GM19452 (cell line): ENCODE measurements around the gene ANKRD10.

Experiments
- ATAC-seq: cut with Tn5 transposase; IDR thresholded peaks from one replicate; pipeline ENCODE4 v1.9.1; 2021; ENCODE audit not compliant: unreplicated experiment

The ANKRD10 gene

DNA sequence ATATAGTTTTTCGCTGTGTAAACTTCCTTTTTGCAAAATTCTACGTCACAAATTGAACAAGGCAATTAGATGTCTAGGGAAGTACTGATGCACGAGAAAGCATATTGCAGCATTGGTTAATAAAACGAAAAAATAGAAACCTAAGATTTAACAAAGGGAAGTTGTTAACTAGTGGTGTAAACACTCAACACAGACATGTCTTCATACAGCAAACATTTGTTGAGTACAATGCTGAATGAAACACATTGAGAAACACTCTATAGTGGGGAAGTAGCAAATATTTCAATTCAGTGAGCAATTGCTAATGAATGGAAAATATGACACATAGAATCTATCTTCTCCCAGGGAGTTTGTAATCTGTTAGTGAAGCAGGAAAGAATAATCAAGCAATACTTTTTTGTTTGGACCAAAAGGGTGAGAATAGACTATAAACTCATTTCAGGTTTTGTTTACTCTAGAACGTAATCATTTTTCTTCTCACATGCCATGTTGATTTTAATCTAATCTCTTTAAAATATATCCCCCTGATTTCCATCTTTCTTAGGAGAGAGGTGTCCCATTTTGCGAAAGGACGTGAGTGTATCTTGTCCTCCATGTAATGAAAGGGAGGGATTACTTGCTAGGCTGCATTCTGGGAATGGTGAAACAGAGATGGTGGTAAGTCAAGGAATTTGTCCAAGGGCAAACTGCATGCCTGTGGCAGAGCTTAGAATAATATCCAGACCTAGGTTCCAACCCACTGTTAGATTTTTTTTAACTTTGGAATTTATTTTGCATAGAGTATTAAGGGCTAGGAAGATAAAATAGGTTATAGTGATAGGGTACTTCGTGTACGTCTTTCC is 1.7 kb upstream of the ANKRD10 start:
- no peak for ATAC-seq

DNA sequence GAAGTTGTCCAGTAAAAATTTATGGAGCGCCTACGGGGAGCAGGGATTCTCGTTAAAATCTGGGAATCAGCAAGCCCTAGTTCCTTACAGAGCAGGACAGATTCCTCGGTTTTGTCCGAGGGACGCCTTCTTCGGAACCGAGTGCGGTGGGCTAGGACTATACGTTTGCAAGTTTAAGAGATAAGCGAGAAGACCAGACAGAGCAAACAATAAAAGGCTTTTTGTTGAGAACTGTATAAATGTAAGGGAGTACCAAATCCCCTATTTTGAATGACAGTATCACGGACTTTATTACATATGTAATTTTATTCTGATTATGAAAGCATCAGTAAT is 971 bp upstream of the ANKRD10 start:
- ATAC-seq, result no peak

DNA sequence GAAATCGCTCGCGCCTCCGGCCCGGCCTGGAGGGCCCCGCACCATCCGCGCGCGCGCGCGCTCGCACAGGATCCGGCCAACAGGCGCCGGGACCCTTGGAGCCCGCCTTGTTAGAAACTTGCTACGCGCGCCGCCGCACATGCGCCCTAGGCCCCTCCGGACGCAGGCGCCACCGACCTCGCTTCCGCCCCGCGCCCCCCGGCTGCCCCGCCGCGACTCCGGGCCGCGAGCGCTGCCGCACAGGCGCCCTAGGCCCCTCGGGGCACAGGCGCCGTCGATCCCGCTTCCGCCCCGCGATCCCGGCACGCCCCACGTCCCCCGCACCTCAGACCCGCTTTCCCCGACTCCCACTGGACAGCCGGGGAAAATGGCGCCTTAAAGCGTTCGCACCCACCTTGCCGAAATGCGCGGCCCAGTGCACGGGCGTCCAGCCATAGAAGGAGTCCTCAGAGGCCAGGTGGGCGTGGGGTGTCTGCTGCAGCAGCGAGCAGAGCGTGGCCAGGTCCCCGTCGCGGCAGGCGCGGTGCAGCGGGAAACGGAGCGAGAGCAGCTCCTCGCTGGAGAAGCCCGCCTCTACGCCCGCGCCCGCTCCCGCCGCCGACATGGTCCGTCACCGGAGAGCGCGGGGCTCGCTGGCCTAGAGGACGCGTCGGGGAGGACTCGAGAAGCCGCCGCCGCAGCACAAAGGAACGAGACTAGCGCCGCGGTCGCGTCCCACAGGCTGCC is 375 bp downstream of the ANKRD10 start:
- peak; percentile 35 for ATAC-seq

DNA sequence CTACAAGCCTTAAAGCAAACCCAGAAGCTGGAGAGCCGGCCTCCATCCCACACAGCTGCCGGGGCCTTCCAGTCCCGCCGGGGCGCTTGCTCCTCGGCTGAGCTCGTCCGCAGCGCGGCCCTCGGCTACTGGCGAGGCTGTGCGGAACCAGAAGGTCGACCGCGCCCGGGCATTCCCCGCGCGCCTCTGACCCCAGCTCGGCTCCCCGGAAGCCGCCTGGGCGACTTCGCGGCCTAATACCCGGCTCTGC is 863 bp downstream of the ANKRD10 start:
- ATAC-seq, result no peak

DNA sequence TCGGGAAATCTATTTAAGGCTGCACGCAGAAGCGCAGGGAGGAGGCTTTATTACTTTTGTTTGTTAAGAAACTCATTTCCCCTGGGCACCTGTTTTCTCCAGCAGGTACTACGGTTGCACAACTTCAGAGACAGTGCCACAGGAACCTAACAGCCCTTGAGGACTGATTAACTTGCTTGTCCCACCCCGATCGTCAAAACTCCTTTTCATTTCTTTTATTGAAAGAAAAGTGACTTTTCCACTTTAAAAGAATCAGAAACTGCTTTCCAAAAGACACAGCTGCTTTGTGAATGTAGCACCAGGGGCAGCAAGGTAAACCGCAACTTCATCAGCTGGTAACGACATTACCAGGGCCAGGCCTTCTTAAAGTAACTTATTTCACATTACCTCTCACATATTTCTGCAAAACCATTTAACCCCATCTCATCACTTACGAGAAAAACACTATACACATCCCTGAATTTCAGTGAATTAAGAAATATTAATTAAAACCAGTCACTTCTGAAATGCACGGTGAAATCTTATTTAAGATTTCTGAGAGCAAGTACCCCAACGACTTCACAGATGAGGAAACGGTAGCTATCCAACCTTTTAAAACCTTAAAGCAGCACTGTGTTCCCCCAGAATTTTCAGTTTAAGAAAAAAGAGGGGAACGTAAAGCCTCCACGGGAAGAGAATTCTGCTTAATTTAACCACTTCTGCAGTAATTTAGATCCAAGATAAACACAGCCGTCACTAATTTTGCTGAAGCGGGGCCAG is 1.4 kb downstream of the ANKRD10 start:
- no peak for ATAC-seq

DNA sequence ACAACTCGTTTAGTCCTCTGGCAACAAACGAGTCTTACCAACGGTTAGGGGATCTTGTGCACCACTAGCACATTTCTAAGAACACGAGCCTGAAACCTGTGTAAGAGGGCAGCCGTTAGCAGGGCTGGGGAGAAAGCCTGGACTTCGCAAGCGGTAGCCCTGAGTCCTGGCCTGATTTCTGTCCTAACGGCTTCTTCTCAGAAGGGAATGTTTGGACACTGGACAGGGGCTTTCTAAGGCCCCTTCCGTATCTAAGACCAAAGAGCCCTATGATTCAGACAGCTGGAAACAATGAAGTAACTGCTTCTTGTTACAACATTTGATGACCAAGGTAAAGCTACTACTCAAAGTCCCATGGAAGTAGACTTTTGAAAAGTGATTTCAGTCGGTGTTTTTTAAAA is 2.2 kb downstream of the ANKRD10 start:
- ATAC-seq, result no peak

DNA sequence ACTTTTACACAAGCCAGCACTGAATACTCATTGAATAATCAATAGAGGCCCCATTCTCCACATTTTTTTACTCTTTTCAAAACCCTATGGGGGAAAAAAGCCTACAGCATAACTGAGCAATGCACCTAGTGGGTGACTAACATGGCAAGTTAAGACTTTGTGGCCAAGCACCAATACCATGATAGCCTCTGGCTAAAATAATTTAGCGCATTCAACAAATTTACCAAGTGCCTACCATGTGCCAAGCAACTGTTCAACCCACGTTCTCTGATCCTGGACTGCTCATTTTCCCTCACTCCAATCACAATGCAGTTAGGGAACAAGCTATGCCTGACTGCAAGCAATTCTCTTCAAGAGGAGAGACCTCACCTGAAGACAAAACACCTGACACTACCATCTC is 3.0 kb downstream of the ANKRD10 start:
- no peak for ATAC-seq

DNA sequence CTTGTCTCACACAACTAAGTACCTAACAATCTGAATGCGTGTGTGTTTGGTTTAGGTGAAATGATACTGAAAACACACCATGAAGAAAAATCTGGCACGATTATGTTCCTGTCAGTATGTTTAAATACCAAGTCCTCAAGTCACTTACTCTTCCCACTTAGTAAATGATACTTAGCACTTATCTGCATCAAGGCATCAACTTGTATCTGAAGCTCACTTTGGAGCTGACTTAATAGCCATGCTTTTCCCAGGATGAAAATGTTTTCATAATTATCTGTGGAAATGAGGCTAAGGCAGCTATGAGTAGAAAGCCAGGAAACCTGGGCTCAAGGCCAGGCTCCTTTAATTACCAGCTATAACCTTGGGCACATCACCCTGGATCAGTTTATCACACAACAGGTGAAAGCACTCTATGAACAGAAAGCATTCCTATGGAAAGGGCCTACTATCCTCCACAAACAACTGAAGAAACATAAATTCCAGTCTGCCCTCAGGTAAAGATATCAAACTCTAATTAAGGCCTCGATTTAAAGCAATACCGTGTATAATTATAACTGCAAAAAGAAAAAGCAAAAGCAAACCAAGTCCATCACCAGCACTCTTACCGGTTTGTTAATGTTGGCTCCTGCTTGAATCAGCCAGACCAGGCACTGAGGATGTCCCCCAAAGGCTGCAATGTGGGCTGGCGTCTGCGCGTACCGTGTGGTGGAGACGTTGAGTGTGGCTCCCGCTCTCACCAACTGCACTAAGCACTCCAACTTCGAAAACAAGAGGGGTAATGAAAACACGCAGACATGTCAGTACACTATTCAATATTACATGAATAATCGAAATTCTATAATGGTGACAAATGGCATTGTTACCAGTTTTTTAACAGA is 4.6 kb downstream of the ANKRD10 start:
- ATAC-seq, result no peak

DNA sequence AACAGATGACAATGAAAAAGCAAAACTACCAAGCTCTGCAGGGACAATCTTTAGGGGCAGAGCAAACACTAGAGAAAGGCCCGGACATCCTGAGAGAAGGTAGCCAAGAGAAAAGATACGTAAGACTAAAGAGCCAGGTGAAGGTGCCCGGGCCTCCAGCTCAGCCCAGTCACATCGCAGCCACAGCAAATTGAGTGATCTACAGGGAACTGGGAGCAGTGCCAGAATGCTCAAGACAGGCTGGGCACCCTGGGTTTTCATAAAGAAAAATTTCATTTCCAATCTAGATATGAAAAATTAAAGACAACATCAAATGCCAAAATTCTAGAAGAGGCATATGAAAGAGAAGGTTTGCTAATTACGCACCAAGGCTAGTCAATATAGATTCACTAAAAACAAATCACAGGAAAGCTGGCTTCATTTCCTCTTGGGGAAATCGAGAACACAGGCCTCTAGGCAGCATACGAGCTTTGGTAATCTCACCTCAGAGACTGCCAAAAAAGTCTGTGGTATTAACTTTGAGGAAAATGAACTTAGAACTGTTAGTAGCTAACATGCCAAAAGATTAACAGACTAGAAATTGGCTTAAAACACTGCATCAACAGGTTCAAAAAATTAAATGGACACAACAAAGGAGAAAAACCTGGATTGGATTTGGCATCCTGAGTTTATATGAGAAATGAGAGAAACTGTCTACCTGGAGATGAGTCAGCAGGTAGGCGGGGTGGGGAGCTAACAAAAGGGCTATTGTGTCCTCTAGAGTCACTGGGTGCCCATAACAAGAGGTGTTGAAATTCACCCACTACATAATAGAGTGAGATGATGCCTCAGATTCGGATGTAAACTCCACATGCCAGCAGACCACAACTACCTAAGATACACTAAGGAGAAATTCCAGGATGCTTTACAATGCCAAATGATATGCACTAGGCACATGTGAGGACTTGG is 6.6 kb downstream of the ANKRD10 start:
- no peak for ATAC-seq

DNA sequence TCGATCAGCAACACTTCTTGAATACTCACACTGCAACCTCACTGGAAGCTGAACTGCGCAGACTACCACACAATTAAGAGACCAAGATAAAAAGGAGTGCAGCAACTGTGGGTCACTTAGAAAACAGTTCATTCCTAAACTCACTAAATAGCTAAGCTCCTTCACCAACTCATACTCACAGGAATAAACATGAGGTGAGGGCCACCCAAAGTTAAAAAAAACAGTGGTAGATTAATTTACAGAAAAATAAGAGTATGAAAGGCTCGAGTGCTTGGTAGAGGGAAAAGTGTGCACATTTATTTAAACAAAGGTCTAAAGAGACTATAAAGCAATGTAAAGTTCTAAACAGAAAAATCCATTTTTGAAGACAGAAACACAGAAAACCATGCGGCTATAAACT is 7.6 kb downstream of the ANKRD10 start:
- ATAC-seq, result no peak

DNA sequence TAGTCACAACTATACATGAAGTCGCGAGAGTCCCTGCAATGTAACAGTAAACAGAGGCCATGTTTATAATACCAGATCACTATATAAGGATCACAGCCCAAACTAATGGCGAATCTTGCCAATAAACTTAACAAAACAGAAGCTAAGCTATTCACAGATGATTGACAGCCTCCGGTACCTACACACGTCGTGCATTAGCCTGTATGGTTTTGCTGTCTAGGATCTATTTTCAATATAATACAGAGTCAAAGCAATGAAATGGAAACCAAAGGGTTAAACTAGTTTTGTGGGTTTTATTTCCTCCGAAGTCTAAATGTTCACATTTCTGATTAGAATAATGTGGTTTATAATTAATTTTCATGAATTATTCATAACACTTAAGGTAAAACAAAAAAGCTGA is 10.1 kb downstream of the ANKRD10 start:
- no peak for ATAC-seq

DNA sequence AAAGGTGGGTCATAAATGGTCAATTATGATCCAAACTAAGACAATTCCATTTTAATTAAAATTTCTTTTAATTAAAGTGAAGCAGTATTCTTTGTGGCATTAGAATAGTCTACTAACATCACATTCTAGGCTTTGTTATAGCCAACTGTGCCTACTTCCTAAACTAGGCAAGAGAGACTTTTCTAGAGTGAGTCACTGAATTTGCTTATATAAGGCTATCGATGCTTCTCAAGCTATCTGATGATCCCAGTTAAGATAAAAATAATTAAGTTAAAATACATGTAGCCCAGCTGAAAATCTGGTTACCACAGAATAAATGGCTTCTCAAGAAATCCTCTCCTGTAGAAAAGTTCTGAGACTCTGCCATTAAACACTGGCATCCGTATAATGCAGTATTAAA is 12.5 kb downstream of the ANKRD10 start:
- no peak for ATAC-seq

DNA sequence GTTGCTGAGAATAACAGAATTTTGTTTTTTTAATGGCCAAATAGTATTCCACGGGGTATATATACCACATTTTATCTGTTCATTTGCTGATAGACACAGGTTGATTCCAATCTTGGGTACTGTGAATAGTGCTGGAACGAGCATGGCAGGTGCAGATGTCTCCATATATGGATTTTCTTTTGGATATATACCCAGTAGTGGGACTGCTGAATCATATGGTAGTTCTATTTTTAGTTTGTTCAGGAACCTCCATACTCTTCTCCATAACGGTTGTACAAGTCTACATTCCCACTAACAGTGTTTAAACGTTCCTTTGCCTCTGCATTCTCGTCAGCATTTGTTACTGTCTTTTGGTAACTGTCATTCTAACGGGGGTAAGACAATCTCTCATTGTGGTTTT is 17.3 kb downstream of the ANKRD10 start:
- no peak for ATAC-seq

DNA sequence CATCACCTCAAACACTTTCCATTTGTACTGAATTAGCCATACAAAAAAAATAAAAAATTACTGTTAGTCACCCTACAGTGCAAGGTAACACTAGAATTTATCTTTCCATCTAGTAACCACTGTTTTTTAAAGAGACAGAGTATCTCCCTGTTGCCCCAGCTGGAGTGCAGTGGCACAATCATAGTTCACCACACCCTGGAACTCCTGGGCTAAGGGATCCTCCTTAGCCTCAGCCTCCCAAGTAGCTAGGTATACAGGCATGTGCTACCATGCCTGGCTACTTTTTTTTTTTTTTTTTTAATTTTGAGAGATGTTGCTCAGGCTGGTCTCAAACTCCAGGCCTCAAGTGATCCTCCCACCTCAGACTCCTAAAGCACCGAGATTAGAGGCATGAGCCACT is 17.9 kb downstream of the ANKRD10 start:
- no peak for ATAC-seq

DNA sequence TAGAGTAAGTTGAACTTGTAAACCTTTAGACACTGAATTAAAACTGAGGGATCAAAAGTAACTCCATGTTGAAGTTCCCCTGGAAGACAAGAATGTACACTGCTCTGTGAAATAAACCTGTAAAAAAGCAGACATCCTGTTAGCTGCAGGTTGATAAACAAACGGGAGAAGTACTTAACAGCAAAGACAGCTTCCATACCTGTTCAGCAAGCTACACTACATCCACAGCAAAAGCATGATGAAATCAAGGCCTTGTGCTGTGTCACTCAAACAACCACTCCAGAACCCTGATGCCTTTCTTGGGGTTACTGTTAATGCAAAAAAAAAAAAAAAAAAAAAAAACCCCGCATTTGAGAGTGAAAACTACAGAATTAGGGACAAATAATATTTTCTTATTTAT is 20.8 kb downstream of the ANKRD10 start:
- ATAC-seq, result no peak

DNA sequence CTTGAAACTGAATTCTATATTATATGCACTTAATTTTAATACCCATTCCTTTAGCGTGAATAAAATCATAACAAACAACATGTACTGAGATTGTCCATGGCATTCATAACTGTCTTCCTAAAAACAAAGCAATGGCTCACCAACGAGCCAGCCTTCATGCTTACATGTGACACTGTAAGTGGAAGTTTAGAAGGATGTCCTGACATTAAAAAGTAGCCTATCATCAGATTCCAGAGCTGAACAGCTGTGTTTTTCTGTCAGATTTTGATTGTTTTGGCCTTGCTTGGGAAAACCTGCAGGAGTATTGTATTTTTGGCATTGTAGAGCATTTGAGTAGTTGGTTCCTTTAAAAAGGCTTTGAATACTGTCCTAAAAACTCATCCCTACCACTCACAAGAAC is 21.3 kb downstream of the ANKRD10 start:
- ATAC-seq, result no peak

DNA sequence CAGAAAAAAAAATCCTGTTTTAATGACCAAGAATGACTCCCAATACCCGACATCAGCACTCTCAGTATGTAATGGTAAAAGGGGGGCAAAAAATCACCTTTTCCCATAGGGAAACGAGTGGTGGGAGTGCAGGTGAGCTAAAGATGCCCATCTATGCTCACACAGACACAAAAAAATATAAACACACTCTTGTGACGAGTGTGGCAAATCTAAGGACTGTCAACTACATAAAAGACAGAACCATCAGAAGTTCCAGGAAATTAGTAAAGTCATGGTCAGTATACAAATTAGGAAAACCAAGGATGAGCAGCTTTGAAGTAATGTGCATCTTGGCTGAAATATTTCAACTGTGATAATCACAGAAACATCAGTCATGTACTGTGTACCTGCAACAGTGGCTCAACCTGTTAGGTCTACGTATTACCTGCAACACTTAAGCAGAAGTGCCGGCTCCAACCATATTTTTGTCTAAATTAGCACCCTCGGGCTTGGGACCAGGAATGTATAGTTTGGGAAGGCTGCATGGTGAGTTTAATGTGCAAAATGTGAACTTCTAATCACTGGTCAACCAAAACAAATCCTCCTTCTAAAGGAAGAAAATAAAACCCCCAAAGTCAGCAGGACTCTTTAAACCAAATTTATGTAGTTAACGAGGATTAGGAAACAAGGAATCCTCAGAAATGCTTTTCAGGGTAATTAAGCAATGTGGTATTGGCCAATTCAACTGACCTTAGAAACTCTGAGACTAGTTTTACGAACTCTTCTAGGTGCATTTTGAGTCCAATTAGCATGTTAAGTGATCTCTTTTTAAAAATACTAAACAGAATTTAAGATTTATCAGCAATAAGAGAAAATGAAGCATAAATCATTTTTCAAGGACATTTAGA is 24.3 kb downstream of the ANKRD10 start:
- ATAC-seq, result no peak

DNA sequence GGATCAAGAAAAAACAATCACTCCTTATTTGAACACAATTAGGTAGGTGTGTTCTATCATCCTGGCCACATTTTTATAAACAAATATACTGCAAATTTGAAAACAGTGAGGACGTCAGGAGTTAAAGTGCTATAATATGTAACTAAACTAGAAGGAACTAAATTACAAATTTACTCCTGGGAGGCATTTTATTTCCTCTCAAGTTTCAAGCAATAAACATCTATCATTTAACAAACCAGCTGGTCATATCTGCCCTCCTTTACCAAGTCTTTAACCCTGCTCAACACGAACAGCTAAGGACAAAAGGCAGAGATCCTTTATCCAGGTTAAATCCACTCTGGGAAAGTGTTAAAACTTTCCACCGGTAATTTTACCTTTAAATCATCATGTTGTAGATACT is 26.5 kb downstream of the ANKRD10 start:
- no peak for ATAC-seq
